Omental fat pad (tissue), 4 donors: ENCODE data around the gene CYTL1. TPM values are rescaled to one million over a fixed set of nuclear protein-coding genes. Genes with fewer than 3 reads are reported as not detected.
"Not testable (repeated sequence)": the region's sequence is repeated elsewhere in the genome, so short reads cannot be mapped to it uniquely, and the experiment has no call there.

Source experiments
- ATAC-seq: fragments of 150-250 bp; one replicate; pipeline ENCODE4 v1.9.1; 2016; ENCODE audit warnings: mild to moderate bottlenecking, moderate library complexity; ENCODE audit not compliant: low FRiP score
- DNase-seq: peaks from one replicate; pipeline ENCODE4 v3.0.0-alpha.2; 2019; ENCODE audit warnings: low spot score
- total RNA-seq, 4 donors: library from RNA; depleted of rRNA; stranded (reverse); fragments of >200 nt; gene quantifications; one replicate each; pipeline ENCODE4 v1.1.0, GENCODE V29; 2016
- TF ChIP-seq, protein P1 (sequence below), 3 donors: fragments of 450-650 bp; IDR thresholded peaks; one replicate each; pipeline ENCODE4 v1.5.1; 2016 to 2017; ENCODE audit warnings: antibody characterized with exemption in 3 of 3, mild to moderate bottlenecking in 3 of 3, moderate library complexity in 2 of 3

Gene CYTL1
- total RNA-seq, 4 donors from 2014 or later = 0.46 to 1.1 (median 1.1) TPM; not detected in 1

DNA sequence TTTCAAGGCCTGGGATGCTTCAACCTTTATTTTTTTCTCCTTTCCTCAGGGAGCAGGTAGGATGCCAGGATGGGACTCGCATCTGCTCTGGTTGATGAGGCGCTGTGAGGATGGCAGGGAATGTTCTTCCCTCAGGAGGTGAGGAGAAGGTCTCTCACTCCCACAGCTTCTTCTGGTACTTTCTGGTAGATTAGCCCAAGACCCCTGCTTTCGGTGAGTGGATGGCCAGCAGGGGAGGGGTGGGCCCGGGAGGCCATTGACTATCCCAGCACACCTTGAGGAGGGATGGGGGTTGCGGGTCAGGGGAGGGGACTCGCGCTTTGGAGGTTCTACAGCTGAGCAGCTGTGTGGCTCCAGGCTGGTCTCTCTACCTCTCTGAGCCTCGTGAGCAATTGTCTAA is 14.8 kb downstream of the CYTL1 start:
- TF ChIP-seq, protein P1, sequence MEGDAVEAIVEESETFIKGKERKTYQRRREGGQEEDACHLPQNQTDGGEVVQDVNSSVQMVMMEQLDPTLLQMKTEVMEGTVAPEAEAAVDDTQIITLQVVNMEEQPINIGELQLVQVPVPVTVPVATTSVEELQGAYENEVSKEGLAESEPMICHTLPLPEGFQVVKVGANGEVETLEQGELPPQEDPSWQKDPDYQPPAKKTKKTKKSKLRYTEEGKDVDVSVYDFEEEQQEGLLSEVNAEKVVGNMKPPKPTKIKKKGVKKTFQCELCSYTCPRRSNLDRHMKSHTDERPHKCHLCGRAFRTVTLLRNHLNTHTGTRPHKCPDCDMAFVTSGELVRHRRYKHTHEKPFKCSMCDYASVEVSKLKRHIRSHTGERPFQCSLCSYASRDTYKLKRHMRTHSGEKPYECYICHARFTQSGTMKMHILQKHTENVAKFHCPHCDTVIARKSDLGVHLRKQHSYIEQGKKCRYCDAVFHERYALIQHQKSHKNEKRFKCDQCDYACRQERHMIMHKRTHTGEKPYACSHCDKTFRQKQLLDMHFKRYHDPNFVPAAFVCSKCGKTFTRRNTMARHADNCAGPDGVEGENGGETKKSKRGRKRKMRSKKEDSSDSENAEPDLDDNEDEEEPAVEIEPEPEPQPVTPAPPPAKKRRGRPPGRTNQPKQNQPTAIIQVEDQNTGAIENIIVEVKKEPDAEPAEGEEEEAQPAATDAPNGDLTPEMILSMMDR (IDR thresholded peaks at IDR 0.05) = no peak
- ATAC-seq = no peak
- DNase-seq = no peak

DNA sequence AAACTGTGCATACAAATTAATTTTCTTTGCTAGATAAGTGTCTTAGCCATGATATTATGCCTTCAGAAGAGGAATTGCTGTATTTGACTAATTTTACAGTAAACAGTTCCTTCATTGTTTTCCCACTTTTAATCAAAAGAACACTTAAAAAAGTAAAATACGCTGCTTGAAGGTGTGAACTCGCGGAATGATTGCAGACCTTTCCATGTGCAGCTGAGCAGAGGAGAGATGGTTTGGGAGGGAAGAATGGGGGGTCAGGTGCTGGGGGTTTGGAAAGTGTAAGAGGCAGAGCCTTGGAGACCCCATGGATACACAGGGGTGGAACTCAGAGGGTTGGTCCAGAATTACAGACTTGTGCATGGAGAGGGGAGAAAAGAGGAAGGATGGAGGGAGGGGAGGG is 15.3 kb downstream of the CYTL1 start:
- ATAC-seq (no peak), DNase-seq (no peak)
- TF ChIP-seq, protein P1 (IDR thresholded peaks at IDR 0.05) = no peak

DNA sequence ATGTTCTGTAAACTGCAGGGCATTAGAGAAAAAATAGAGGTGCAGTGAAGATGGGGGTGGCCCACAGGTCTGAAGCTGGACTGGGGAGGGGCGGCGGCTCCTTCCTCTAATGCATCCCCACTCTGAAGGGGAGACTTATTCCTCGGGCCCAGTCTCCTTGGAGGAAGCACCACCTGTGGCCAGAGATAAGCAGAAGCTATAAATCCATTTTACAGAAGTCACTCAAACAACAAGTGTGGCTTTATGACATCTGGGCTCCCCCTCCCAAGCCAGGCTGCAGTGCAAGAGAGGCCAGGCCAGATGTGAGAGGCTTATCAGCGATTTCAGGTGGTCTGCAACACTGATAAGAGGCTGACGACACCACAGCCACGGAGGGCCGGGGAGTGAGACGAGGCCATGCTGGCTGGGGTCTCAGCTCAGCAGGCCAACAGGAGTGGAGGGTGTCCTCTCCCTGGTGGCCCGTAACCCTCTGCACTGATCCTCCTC is 15.8 kb downstream of the CYTL1 start:
- ATAC-seq (no peak), DNase-seq (no peak)
- TF ChIP-seq, protein P1 (IDR thresholded peaks at IDR 0.05) = no peak

DNA sequence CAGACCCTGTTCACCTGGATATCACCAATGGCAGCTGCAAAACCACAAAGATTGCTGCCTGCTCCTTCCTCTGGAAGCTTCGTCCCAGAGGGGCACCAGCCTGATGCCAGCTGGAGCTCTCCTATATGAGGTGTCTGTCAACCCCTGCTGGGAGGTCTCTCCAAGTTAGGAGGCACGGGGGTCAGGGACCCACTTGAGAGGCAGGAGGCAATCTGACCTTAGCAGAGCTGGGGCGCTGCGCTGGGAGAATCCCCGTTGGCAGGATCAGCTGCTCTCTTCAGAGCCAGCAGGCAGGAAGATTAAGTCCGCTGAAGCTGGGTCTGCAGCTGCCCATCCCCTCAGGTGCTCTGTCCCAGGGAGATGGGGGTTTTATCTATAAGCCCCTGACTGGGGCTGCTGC is 17.6 kb downstream of the CYTL1 start:
- not testable (repeated sequence) for DNase-seq, ATAC-seq

DNA sequence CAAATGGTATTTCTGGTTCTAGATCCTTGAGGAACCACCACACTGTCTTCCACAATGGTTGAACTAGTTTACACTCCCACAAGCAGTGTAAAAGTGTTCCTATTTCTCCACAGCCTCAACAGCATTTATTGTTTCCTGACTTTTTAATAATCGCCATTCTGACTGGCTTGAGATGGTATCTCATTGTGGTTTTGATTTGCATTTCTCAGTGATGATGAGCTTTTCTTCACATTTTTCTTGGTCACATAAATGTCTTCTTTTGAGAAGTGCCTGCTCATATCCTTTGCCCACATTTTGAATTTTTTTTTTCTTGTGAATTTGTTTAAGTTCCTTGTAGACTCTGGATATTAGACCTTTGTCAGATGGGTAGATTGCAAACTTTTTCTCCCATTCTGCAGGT is 22.3 kb downstream of the CYTL1 start:
- not testable (repeated sequence) for DNase-seq, ATAC-seq

DNA sequence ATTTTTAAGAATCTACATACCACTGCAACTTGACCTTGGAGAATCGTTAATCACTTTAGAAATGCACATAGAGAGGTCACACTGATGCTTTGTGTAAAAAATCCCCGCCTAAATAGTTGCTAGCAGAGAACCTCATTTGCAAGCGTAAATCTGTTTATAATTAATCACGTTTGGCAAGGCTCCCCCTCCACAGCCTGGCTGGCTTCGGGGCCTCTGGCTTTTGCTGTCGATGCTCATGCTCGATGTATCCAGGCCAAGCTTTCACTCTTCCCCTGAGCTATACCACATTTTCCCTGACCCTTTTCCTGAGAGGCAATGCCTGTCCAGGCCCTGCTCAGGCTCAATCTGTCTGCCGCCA is 23.4 kb downstream of the CYTL1 start:
- DNase-seq = no peak
- ATAC-seq = no peak
- TF ChIP-seq, protein P1 (IDR thresholded peaks at IDR 0.05) = no peak

DNA sequence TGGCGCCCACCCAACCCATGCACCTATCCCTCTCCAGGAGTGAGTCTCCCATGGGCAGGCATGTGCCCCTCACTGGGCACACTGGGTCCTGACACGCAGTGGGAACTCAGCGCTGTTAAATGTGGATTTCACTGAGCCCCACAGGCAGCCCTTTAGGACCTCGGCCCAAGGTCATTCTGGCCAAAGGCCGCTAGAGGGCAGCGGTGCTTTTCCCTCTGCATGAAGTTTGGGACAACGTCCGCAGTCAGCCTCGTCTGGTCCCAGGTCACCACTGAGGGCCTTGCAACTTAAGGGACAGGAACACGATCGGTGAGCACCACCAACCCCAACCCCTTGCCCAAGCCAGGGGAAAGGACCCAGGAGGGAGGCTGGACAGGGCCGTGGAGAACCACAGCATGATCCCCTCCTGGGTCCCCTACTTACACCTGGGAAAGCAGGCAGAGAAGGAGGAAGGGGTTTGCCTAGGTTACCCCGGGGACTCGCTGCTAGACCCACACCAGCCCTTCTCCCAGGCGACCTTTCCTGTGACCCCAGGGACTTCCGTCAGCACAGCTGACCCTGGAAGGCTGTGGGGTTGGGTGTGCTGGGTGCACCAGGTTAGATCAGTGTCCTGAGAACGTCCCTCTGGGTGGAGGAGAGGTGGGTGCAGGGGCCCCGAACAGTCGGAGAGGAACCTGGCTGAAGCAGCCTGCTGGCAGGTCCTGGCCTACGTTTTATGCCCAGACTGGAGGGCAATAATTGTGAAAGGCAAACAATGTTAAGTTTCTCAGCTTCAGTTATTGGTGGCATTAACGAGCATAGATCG is 24.0 kb downstream of the CYTL1 start:
- TF ChIP-seq, protein P1 (IDR thresholded peaks at IDR 0.05) = peak in 2 of 3 donors; percentile 62 to 65
- DNase-seq (no peak), ATAC-seq (no peak)

DNA sequence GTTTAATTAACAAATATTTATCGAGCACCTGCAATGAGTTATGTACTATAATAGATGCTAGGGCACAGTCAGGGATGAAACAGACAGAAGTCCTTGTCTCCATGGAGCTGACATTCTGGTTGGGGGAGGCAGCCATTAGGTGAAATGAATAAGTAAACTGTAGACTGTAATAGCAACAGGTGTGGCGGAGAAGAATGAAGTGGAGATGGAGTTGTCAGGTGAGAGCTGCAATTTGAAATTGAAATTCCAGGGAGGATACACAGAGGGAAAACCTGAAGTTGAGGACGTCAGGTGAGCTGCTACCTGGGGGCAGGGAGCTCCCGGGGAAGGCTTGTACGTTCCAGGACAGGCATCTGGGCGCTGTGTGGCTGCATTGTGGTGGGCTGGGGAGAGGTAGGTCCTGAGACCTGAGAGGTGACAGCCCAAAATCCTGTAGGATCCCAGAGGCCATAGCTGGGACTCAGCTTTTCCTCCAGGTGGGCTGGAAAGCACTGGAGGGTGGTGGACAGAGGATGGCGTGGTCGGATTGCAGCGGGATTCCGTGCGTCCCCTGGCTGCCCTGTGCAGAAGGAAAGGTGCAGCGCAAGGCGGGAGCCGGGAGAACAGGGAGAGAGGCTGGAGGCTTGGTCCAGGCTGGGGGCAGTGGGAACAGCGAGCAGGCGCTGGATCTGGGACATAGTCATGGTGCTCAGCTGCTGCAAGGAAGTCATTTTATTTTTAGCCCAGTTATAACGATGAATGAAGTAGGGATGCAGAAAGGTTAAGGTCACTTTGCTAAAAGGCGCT is 24.8 kb downstream of the CYTL1 start:
- DNase-seq (no peak), ATAC-seq (no peak)

More for the DNA sequence above, 24.8 kb downstream of the CYTL1 start:
- TF ChIP-seq, protein P1 (IDR thresholded peaks at IDR 0.05) = no peak
